B cell (primary cell): Measurements from ENCODE around the gene SLC39A7. TPM values are rescaled to one million over a fixed set of nuclear protein-coding genes. Genes with fewer than 3 reads are reported as not detected.

Source experiments
- ATAC-seq: fragments of 200-7000 bp; cut with Tn5 transposase; one replicate; pipeline ENCODE4 v1.10.0; 2021; ENCODE audit warnings: low read depth, mild to moderate bottlenecking, moderate number of reproducible peaks, moderate library complexity
- CTCF ChIA-PET: fragments of 350-600 bp; sonication (Branson Sonifier 250); formaldehyde crosslinking; loops from one replicate; lab custom pipeline; 2021; ENCODE audit warnings: antibody characterized with exemption, inconsistent platforms; lab: Charles Lee
- POLR2A ChIA-PET: fragments of 350-600 bp; sonication (Branson Sonifier 250); formaldehyde crosslinking; loops from one replicate; lab custom pipeline; 2021; ENCODE audit warnings: antibody characterized with exemption; lab: Charles Lee
- DNase-seq: peaks from one replicate; pipeline ENCODE4 v3.0.0; 2013
- H2AFZ ChIP-seq: 2 replicates; pipeline ENCODE4 v1.6.1; 2012; ENCODE audit warnings: mild to moderate bottlenecking, low read depth, low read length; ENCODE audit not compliant: insufficient read depth, poor library complexity, severe bottlenecking
- H3K27ac ChIP-seq, 2 donors: 1 replicate in 1 of 2; 2 replicates in 1 of 2; pipeline ENCODE4 v1.5.1; 2012 to 2013; ENCODE audit warnings: low read length in 2 of 2, mild to moderate bottlenecking in 2 of 2, moderate library complexity in 1 of 2
- H3K27me3 ChIP-seq, 4 experiments: fragments of 200-600 bp in 1 of 4; sonication (generic) in 1 of 4; replicated peaks in 1 of 4; 1 replicate in 2 of 4; 2 replicates in 2 of 4; pipeline versions ENCODE4 v1.6.1 to v1.7.0; 2013 to 2016; ENCODE audit warnings: low read length in 3 of 4, mild to moderate bottlenecking in 2 of 4, mixed read lengths in 1 of 4, moderate library complexity in 1 of 4; ENCODE audit not compliant: insufficient read depth in 4 of 4, control insufficient read depth in 3 of 4; ENCODE audit errors: control extremely low read depth in 1 of 4
- H3K36me3 ChIP-seq, 2 experiments: replicated peaks in 1 of 2; 1 replicate in 1 of 2; 2 replicates in 1 of 2; pipeline versions ENCODE4 v1.6.1 to v1.7.1; 2013; ENCODE audit warnings: low read length in 1 of 2; ENCODE audit not compliant: insufficient read depth in 2 of 2, control insufficient read depth in 1 of 2; ENCODE audit errors: control extremely low read depth in 1 of 2, extremely low read depth in 1 of 2
- H3K4me1 ChIP-seq, 2 donors: fragments of 200-600 bp in 1 of 2; sonication (generic) in 1 of 2; 1 replicate in 1 of 2; 2 replicates in 1 of 2; pipeline versions ENCODE4 v1.5.1 to v1.6.1; 2013 to 2017; ENCODE audit warnings: low read length in 2 of 2; ENCODE audit not compliant: control insufficient read depth in 2 of 2, insufficient read depth in 2 of 2
- H3K4me2 ChIP-seq: replicated peaks from 2 replicates; pipeline ENCODE3; 2012; ENCODE audit warnings: mild to moderate bottlenecking, low read depth, low read length; ENCODE audit not compliant: poor library complexity, severe bottlenecking
- H3K4me3 ChIP-seq, 5 experiments: fragments of 200-600 bp in 1 of 5; sonication (generic) in 1 of 5; 1 replicate in 3 of 5; 2 replicates in 2 of 5; pipeline versions ENCODE4 v1.5.1 to v1.7.0; 2011 to 2016; ENCODE audit warnings: low read length in 4 of 5, mild to moderate bottlenecking in 4 of 5, low read depth in 2 of 5, control low read depth in 1 of 5, moderate library complexity in 1 of 5; ENCODE audit not compliant: insufficient read depth in 1 of 5; ENCODE audit errors: control extremely low read depth in 1 of 5, extremely low read depth in 1 of 5
- H3K79me2 ChIP-seq: fragments of 200-600 bp; sonication (generic); one replicate; pipeline ENCODE4 v1.6.0; 2016; ENCODE audit warnings: low read length; ENCODE audit not compliant: control insufficient read depth, insufficient read depth
- H3K9ac ChIP-seq: fragments of 200-600 bp; sonication (generic); 2 replicates; pipeline ENCODE4 v1.6.1; 2017; ENCODE audit warnings: mild to moderate bottlenecking, low read length, moderate library complexity
- H3K9me3 ChIP-seq, 3 donors: one replicate each; pipeline versions ENCODE4 v1.6.1 to v1.7.1; 2013; ENCODE audit warnings: low read length in 2 of 3; ENCODE audit not compliant: control insufficient read depth in 2 of 3, insufficient read depth in 1 of 3; ENCODE audit errors: control extremely low read depth in 1 of 3
- H4K20me1 ChIP-seq: 2 replicates; pipeline ENCODE4 v1.6.0; 2012; ENCODE audit warnings: mild to moderate bottlenecking, low read length; ENCODE audit not compliant: insufficient read depth, control insufficient read depth, poor library complexity, severe bottlenecking
- H3K27ac Mint-ChIP-seq: one replicate; pipeline ENCODE4 v1.8.0; 2021; ENCODE audit warnings: mixed read lengths
- H3K27me3 Mint-ChIP-seq: one replicate; pipeline ENCODE4 v1.8.0; 2021; ENCODE audit warnings: mixed read lengths
- H3K4me1 Mint-ChIP-seq: one replicate; pipeline ENCODE4 v1.8.0; 2021; ENCODE audit warnings: mixed read lengths
- H3K4me3 Mint-ChIP-seq: one replicate; pipeline ENCODE4 v1.8.0; 2021; ENCODE audit warnings: mixed read lengths
- H3K9me3 Mint-ChIP-seq: one replicate; pipeline ENCODE4 v1.8.0; 2022; ENCODE audit warnings: mixed read lengths; ENCODE audit not compliant: insufficient read depth
- EZH2 ChIP-seq: IDR thresholded peaks from 2 replicates; pipeline ENCODE4 v1.6.1; 2012; ENCODE audit warnings: borderline replicate concordance, low read depth, mild to moderate bottlenecking, moderate library complexity, low read length; ENCODE audit not compliant: insufficient read depth, poor library complexity, severe bottlenecking
- WGBS: methylation state at CpG from one replicate; pipeline ENCODE4 v1.1.5; 2013; ENCODE audit warnings: missing lambda C conversion rate; ENCODE audit not compliant: insufficient coverage; 5-methylcytosine and 5-hydroxymethylcytosine counted together
- intact Hi-C: fragments of 100-400 bp; cut with micrococcal nuclease; formaldehyde crosslinking; loops from one replicate; pipeline ENCODE4 v1.10.0; 2022
- polyA plus RNA-seq: library from polyadenylated mRNA; depleted of rRNA; stranded (reverse); fragments of >200 nt; gene quantifications from 2 replicates; pipeline ENCODE4 v1.2.3, GENCODE V29; 2012
- total RNA-seq, 2 donors: library from RNA; stranded (reverse); fragments of 120-200 nt in 1 of 2; gene quantifications; 1 replicate in 1 of 2; 2 replicates in 1 of 2; pipeline versions ENCODE4 v1.2.3 to v1.2.4, GENCODE V29; 2013 to 2022
- TF ChIP-seq, protein P1 (sequence below): fragments of 200-600 bp; IDR thresholded peaks from one replicate; pipeline ENCODE4 v1.8.0; 2022; ENCODE audit warnings: antibody characterized with exemption, mild to moderate bottlenecking

The SLC39A7 gene
- total and polyA plus RNA-seq, 2 donors (not counting 1 experiment from before 2014, with no cell fraction given): 18.7 to 29.6 TPM

DNA sequence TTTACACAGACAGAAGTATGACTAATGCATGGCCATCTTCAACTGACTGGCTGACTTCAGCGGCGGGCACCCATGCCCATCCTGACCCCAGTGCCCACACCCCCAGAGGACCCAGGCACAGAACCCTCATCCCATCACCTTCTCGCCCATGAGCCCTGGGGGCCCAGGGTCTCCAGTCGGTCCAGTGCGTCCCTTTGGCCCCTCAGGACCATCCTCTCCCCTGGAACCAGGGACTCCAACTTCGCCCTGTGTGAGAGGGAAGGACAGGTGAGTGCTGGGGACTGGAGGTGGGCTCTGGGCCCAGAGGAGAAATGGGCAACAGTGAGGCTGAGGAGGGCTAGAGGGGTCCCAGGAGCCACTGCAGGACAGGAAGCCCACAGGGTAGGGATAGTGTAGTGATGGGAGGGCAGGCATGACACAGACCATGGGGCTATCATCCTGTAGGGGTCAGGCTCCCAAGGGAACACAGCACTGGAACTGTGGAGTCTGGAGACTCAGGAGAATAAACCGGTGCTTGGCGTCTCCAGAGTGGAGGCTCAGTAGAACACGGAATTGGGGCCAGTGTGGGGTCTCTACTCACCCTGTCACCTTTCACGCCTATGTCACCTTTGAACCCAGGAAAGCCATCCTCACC, 25.1 kb upstream of the SLC39A7 start:
- peaks cover 21% of the 10 kb centered on the region for H3K27me3 Mint-ChIP-seq
- H3K27ac ChIP-seq: no peak overlapping the region

DNA sequence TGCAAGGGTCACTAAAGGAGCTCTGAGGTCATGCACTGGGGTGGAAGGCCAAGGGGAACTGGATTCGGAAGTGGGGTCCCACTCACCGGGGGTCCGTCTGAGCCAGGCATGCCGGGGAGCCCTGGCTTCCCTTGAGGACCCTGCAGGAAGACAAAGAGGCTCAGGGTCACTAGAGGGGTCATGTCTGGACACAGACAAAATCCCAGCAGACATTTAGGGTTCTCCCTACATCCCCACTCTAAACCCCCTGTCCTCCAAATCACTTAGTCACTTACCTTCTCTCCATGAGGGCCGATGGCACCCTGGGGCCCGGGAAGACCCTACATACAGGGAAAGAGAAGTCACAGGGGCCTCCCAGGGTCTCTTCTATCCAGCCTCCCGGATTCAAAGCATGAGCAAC, 23.8 kb upstream of the SLC39A7 start:
- Mint-ChIP-seq H3K4me3 (no peak overlapping the region), H3K9me3 (no peaks in the 10 kb centered on the region), H3K4me1 (no peaks in the 10 kb centered on the region), H3K27ac (no peak overlapping the region), H3K27me3 (peaks cover 21% of the 10 kb centered on the region)
- H3K4me3 ChIP-seq: no peak overlapping the region
- no peak overlapping the region for H3K9ac ChIP-seq
- no peak overlapping the region for H3K27ac ChIP-seq
- ChIA-PET POLR2A (no interaction called here), CTCF (no interaction called here)
- H2AFZ ChIP-seq: no peak overlapping the region
- intact Hi-C loops: no loop called here
- no peaks in the 10 kb centered on the region for H3K79me2 ChIP-seq
- DNase-seq (no peak), ATAC-seq (no peak)
- TF ChIP-seq EZH2: no peak
- TF ChIP-seq, protein P1, sequence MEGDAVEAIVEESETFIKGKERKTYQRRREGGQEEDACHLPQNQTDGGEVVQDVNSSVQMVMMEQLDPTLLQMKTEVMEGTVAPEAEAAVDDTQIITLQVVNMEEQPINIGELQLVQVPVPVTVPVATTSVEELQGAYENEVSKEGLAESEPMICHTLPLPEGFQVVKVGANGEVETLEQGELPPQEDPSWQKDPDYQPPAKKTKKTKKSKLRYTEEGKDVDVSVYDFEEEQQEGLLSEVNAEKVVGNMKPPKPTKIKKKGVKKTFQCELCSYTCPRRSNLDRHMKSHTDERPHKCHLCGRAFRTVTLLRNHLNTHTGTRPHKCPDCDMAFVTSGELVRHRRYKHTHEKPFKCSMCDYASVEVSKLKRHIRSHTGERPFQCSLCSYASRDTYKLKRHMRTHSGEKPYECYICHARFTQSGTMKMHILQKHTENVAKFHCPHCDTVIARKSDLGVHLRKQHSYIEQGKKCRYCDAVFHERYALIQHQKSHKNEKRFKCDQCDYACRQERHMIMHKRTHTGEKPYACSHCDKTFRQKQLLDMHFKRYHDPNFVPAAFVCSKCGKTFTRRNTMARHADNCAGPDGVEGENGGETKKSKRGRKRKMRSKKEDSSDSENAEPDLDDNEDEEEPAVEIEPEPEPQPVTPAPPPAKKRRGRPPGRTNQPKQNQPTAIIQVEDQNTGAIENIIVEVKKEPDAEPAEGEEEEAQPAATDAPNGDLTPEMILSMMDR: no peak
- peaks cover 0 to 14% (median 6%) of the 10 kb centered on the region in 4 experiments for H3K27me3 ChIP-seq
- no peaks in the 10 kb centered on the region for H3K36me3 ChIP-seq
- no peaks in the 10 kb centered on the region for H4K20me1 ChIP-seq
- 94% methylated on average over 4 of the region's 7 CpGs for WGBS
- no peaks in the 10 kb centered on the region for H3K9me3 ChIP-seq
- H3K4me2 ChIP-seq: no peak overlapping the region
- H3K4me1 ChIP-seq: peaks cover 0 to 5% of the 10 kb centered on the region in 2 donors

More for the DNA sequence above, 25.1 kb upstream of the SLC39A7 start:
- no peak overlapping the region for H3K27ac Mint-ChIP-seq
- DNase-seq (no peak), ATAC-seq (no peak)
- intact Hi-C loops: no loop called here
- Histone ChIP-seq H4K20me1 (no peaks in the 10 kb centered on the region), H3K36me3 (no peaks in the 10 kb centered on the region), H3K9me3 (no peaks in the 10 kb centered on the region), H3K4me3 (no peak overlapping the region), H3K79me2 (no peaks in the 10 kb centered on the region), H3K27me3 (peaks cover 0 to 14% (median 6%) of the 10 kb centered on the region in 4 experiments), H3K9ac (no peak overlapping the region), H3K4me1 (peaks cover 0 to 5% of the 10 kb centered on the region in 2 donors), H2AFZ (no peak overlapping the region), H3K4me2 (no peak overlapping the region)
- ChIA-PET POLR2A (no interaction called here), CTCF (interaction anchor here (0.8 to 1.0 kb wide), 2 partner anchors 14 to 49 kb away, joined by 3 read pairs; no protein-coding TSS in a partner anchor)
- WGBS: 92% methylated on average over 5 of the region's 10 CpGs
- H3K4me1 Mint-ChIP-seq: peaks cover 2% of the 10 kb centered on the region
- TF ChIP-seq, protein P1: no peak
- no peak for TF ChIP-seq EZH2
- no peak overlapping the region for H3K4me3 Mint-ChIP-seq
- H3K9me3 Mint-ChIP-seq: no peaks in the 10 kb centered on the region
